ENCODE data around the gene ANKMY2.
"Not testable (repeated sequence)": the region's sequence is repeated elsewhere in the genome, so short reads cannot be mapped to it uniquely, and the experiment has no call there.

ANKMY2 gene
- 9.0 to 13.5 reads per million in 2 donors for total RNA-seq

- DNase-seq, result peak; percentile 81 to 98 (median 88)
Measured at GRCh38 chr7:16645593-16646471, at the start of gene ANKMY2, which contains the start of gene BZW2. Gene ANKMY2, minus strand, starts transcription at chr7:16645754. Its CDS starts 181 bp downstream, at chr7:16645573. Gene BZW2, plus strand, starts transcription at chr7:16646181. Its CDS starts 19,263 bp downstream, at chr7:16665444.

GRCh38 chr7:16694806-16695205 lies 49.3 kb upstream of the ANKMY2 start:
- no peak for DNase-seq

- DNase-seq, result no peak
Measured at GRCh38 chr7:16693601-16694318, 48.2 kb upstream of the ANKMY2 start.

- no peak for DNase-seq
Measured at GRCh38 chr7:16691241-16691640, 45.7 kb upstream of the ANKMY2 start.

GRCh38 chr7:16688249-16688648 lies 42.7 kb upstream of the ANKMY2 start:
- DNase-seq, result no peak

- DNase-seq, result no peak
Measured at GRCh38 chr7:16685535-16685934, 40.0 kb upstream of the ANKMY2 start.

GRCh38 chr7:16684935-16685334 lies 39.4 kb upstream of the ANKMY2 start:
- peak in 1 of 5 experiments; percentile 33 for DNase-seq

- DNase-seq, result not testable (repeated sequence)
Measured at GRCh38 chr7:16678645-16679566, 33.4 kb upstream of the ANKMY2 start.

GRCh38 chr7:16677978-16678494 lies 32.5 kb upstream of the ANKMY2 start:
- DNase-seq, result no peak

- DNase-seq, result no peak
Measured at GRCh38 chr7:16675277-16675676, 29.7 kb upstream of the ANKMY2 start.

GRCh38 chr7:16671811-16672210 lies 26.3 kb upstream of the ANKMY2 start:
- no peak for DNase-seq

- no peak for DNase-seq
Measured at GRCh38 chr7:16670731-16671344, 25.3 kb upstream of the ANKMY2 start.

GRCh38 chr7:16670021-16670420 lies 24.5 kb upstream of the ANKMY2 start:
- no peak for DNase-seq

- DNase-seq, result no peak
Measured at GRCh38 chr7:16669581-16669980, 24.0 kb upstream of the ANKMY2 start.

- no peak for DNase-seq
Measured at GRCh38 chr7:16668978-16669377, 23.4 kb upstream of the ANKMY2 start.

- DNase-seq, result peak in 1 of 5 experiments; percentile 48
Measured at GRCh38 chr7:16668049-16668858, 22.7 kb upstream of the ANKMY2 start.

- DNase-seq, result no peak
Measured at GRCh38 chr7:16667355-16667754, 21.8 kb upstream of the ANKMY2 start.

- no peak for DNase-seq
Measured at GRCh38 chr7:16661924-16662323, 16.4 kb upstream of the ANKMY2 start.

GRCh38 chr7:16660702-16661464 lies 15.3 kb upstream of the ANKMY2 start:
- DNase-seq, result peak in 1 of 5 experiments; percentile 12

Measured in T-helper 2 cell (primary cell).